BE2C (cell line): ENCODE results near the gene TNFRSF14.

Experiments used
- DNase-seq: peaks from one replicate; pipeline ENCODE4 v3.0.0-alpha.2; 2020
- H3K27me3 ChIP-seq: fragments of 250-450 bp; sonication (Bioruptor Pico); 2 replicates; pipeline ENCODE4 v1.5.1; 2020; ENCODE audit warnings: mild to moderate bottlenecking
- H3K36me3 ChIP-seq: fragments of 250-450 bp; sonication (Bioruptor Pico); 2 replicates; pipeline ENCODE4 v1.5.1; 2020; ENCODE audit warnings: mild to moderate bottlenecking
- H3K4me1 ChIP-seq: fragments of 250-450 bp; sonication (Bioruptor Pico); 2 replicates; pipeline ENCODE4 v1.5.1; 2020
- H3K4me3 ChIP-seq: 2 replicates; pipeline ENCODE4 v1.5.1; 2011; ENCODE audit warnings: low read depth, low read length
- H3K9me3 ChIP-seq: fragments of 250-450 bp; sonication (Bioruptor Pico); 2 replicates; pipeline ENCODE4 v1.5.1; 2020
- CTCF ChIP-seq: IDR thresholded peaks from 2 replicates; pipeline ENCODE4 v1.5.1; 2012; ENCODE audit warnings: mild to moderate bottlenecking, low read depth, low read length

TNFRSF14 gene

DNA sequence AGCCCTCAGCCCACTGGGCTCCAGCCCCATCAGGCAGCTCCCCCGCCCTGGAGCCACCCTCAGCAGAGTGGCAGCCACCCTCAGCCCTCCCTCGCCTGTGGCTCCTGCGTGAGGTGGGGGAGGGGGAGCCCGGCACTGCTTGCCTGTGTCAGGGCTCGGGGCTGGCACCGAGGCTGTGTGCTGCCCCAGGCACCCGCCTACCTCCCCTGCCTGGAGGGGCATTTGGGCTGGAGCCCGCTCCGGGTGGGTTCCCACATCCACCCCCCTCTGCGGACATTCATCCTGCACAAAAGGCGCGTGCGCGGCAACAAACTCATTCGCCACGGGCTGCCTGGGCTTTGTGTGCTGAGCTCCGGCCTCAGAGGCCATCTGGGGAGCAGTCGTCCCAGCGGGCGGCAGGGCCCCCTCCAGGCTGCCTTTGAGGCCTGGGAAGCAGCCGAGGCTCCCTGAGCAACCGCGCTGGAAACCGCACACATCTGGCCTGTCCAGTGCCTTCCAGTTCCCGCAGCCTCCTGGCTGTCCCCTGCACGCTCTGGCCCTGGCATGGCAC lies 12.6 kb upstream of the TNFRSF14 start:
- no peaks in the 10 kb centered on the region for H3K9me3 ChIP-seq
- H3K4me3 ChIP-seq: no peak overlapping the region
- no peaks in the 10 kb centered on the region for H3K36me3 ChIP-seq
- H3K4me1 ChIP-seq: peaks cover 36% of the 10 kb centered on the region
- no peak for TF ChIP-seq CTCF
- no peaks in the 10 kb centered on the region for H3K27me3 ChIP-seq
- DNase-seq: peak; percentile 77

DNA sequence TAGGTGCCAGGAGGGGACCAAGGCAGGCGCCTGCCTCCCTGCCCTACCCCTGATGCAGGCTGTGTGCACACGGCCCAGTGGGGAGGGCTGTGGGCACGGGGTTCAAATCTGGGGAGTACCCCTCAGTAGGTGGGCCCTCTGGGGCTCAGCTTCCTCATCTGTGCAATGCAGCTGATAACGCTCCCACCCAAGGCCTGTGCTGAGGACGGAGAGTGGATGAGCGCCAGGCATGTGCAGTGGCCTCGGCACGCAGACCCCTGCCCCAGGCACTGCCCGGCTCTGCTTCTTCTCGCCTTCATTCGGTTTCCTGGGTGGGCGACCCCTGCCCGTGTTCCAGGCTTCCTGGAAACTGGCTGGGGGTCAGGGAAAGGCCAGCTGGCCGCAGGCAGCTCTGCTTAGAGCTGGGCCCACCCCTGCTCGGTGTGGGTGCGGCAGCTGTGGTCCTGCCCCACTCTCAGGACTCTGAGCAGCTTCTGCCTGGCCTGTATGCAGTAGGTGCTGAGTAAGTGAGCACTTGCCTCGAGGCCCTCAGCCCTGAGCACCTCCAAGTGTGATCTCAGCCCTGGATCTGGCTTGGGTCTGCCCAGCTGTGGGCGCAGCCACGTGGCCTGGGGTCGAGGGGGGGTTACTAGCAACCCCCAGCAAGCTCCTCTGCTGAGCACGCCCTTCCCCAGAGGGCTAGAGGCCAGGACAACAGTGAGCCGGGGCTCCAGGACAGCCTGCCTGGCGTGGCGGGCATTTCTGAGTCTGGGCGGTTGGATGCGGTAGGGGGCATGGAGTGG lies 11.9 kb upstream of the TNFRSF14 start:
- DNase-seq: no peak
- no peak for TF ChIP-seq CTCF
- Histone ChIP-seq H3K27me3 (no peaks in the 10 kb centered on the region), H3K4me1 (peaks cover 36% of the 10 kb centered on the region), H3K9me3 (no peaks in the 10 kb centered on the region), H3K36me3 (no peaks in the 10 kb centered on the region), H3K4me3 (no peak overlapping the region)

DNA sequence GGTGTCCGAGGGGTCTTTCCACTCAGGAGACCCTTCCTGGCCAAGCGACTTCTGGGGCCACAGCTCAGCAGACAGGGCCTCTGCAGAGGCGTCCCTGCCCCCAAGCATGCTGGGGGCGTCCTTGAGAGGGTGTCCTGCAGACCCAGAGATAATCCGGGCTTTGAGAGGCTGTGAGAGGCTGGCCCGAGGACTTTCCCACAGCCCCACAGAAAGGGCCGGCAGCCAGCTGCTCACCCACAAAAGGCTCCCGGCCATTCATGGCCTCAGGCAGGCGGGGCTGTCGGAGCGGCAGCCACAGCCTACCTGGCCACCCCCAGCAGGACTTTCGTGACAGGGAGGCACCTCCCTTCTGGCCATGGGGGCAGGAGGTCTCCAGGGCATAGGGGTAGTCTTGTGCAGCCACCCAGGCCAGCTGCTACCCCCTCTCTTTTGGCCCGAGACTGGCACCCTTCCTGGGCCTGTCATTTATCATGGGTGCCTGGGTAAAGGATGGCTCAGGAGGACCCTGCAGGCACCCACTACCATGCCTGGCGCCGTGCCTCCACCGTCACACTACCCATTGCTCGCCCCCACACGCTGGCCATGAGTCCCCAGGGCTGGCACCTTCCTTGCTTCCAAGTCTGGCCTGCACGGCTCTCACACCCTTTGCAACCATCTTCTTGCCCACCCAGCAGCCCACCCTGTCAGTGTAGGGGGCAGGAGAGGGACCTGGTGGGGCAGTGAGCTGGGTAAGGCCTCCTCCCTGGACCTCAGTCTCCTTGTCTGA lies 11.1 kb upstream of the TNFRSF14 start:
- no peak for TF ChIP-seq CTCF
- DNase-seq: no peak
- Histone ChIP-seq H3K9me3 (no peaks in the 10 kb centered on the region), H3K36me3 (no peaks in the 10 kb centered on the region), H3K4me3 (no peak overlapping the region), H3K4me1 (peaks cover 36% of the 10 kb centered on the region), H3K27me3 (no peaks in the 10 kb centered on the region)

GRCh38 chr1:2545754-2546514 lies 10.2 kb upstream of the TNFRSF14 start:
- H3K4me1 ChIP-seq: peaks cover 36% of the 10 kb centered on the region
- TF ChIP-seq CTCF: no peak
- DNase-seq: peak; percentile 90
- peak overlapping the region; percentile 53 for H3K4me3 ChIP-seq
- no peaks in the 10 kb centered on the region for H3K36me3 ChIP-seq
- H3K9me3 ChIP-seq: no peaks in the 10 kb centered on the region
- H3K27me3 ChIP-seq: no peaks in the 10 kb centered on the region

GRCh38 chr1:2546515-2547209 lies 9.5 kb upstream of the TNFRSF14 start:
- H3K4me1 ChIP-seq: peaks cover 36% of the 10 kb centered on the region
- H3K27me3 ChIP-seq: no peaks in the 10 kb centered on the region
- peak overlapping the region; percentile 53 for H3K4me3 ChIP-seq
- H3K36me3 ChIP-seq: no peaks in the 10 kb centered on the region
- DNase-seq: peak; percentile 75
- H3K9me3 ChIP-seq: no peaks in the 10 kb centered on the region
- no peak for TF ChIP-seq CTCF
